LHCN-M2 (cell line): ENCODE results near the gene CENPO. TPM values are rescaled to one million over a fixed set of nuclear protein-coding genes. Genes with fewer than 3 reads are reported as not detected.

Experiments used
- DNase-seq: peaks from one replicate; pipeline ENCODE4 v3.0.0-alpha.2; 2012; ENCODE audit warnings: low read depth
- total RNA-seq: library from RNA; depleted of rRNA; stranded (reverse); fragments of >200 nt; gene quantifications from 2 replicates; pipeline ENCODE4 v1.2.3, GENCODE V29; 2014

CENPO gene
- total RNA-seq, 1 experiment from 2014 or later, result 56.1 TPM

- no peak for DNase-seq
These were observed 44.8 kb downstream of the CENPO start for GRCh38 chr2:24837996-24838513.

GRCh38 chr2:24838541-24838940 is 45.3 kb downstream of the CENPO start:
- DNase-seq, result no peak

GRCh38 chr2:24839729-24840128 is 46.5 kb downstream of the CENPO start:
- DNase-seq, result no peak

- no peak for DNase-seq
These were observed 47.1 kb downstream of the CENPO start for GRCh38 chr2:24840164-24840869.

GRCh38 chr2:24840962-24841945 is 48.0 kb downstream of the CENPO start:
- no peak for DNase-seq

- DNase-seq, result no peak
These were observed 49.1 kb downstream of the CENPO start for GRCh38 chr2:24842081-24843050.

GRCh38 chr2:24843330-24843860 is 50.2 kb downstream of the CENPO start:
- DNase-seq, result no peak

DNA sequence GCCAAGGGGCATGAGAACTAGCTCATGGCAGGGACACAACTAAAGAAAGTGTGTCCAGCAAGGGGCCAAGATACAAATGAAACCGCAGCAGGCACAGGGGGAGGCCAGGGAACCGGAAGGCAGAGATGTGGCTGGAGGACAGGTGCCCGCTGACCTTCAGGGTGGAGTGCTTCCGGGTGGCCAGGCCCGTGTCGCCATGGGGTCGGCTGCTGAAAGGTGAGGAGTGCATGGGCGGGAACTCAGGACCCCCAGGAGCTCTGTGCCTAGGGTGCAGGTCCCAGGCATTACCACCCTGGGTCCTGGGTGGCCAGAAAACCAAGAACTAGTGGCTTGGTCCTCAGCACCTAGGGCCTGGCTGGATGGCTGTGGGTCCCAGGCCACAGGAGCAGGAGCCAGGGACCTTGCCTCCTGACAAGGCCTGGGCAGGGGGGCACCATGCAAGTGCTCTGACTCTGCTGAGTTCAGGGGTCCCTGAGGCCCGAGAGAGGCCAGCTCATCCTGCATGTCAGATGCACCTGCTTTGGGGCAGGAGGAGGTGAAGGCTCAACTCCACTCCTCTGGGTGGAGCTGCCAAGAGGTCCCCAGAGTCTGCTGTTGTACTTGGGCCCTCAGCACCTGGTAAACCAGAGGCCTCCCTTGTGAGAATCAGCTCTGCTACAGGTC is 50.9 kb downstream of the CENPO start:
- no peak for DNase-seq

- no peak for DNase-seq
These were observed 52.5 kb downstream of the CENPO start for GRCh38 chr2:24845691-24846090.

DNA sequence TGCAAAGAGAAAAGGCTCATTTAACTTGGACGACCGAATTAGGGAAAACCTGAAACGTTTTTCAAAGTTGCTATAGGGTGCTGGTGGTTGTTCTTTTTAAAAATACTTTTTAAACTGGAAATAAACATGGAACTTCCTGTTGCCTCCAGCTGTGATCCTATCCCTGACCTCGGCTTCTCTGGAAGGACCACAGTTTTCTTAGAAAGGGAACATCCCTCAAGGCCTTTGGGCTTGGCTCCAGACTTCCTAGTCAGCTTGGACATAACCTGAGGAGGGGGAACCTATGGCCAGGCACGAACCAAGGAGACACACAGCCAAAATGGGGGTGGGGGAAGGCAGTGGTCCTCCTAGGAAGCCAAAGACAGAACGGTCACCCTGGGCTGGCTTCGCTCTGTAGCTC is 57.7 kb downstream of the CENPO start:
- no peak for DNase-seq

- no peak for DNase-seq
These were observed 58.8 kb downstream of the CENPO start for GRCh38 chr2:24852026-24852425.

- DNase-seq, result no peak
These were observed 59.3 kb downstream of the CENPO start for GRCh38 chr2:24852431-24853020.

DNA sequence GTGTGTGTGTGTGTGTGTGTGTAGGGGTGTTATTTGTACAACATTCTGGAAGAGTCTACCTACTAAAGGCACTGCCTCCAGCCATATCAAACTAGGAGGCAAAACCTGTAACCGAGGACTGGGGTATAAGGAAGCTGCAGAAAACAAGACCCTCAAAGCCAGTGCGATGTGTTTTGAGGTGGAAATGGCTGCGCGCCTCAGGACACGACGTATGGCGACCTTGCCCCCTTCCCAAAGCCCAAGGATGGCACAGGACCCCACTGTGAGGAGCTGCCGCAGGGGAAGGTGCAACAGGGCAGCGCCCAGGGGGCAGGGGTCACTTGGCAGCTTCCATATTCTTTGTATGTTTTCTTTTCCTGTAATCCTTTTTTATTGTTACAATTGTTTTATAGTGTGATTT is 59.8 kb downstream of the CENPO start:
- DNase-seq, result no peak

DNA sequence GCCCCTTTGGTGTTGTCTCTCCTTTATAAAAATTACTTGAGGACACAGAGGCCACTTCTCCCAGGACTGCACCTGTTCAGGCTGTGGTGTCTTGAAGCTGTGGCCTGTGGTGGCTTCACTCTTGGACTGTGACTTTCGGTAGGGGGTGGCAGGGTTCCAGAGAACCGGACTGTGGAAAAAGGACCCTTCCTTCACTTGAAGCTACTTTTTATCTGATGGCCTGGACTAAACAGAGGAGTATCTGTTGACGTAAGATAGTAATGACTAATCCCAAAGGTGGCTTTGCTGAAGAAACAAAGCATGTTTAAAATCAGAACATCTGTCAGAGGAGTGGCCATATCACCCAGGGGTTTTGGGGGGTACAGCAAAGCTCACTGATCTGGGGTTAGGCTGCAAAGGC is 60.8 kb downstream of the CENPO start:
- no peak for DNase-seq

DNA sequence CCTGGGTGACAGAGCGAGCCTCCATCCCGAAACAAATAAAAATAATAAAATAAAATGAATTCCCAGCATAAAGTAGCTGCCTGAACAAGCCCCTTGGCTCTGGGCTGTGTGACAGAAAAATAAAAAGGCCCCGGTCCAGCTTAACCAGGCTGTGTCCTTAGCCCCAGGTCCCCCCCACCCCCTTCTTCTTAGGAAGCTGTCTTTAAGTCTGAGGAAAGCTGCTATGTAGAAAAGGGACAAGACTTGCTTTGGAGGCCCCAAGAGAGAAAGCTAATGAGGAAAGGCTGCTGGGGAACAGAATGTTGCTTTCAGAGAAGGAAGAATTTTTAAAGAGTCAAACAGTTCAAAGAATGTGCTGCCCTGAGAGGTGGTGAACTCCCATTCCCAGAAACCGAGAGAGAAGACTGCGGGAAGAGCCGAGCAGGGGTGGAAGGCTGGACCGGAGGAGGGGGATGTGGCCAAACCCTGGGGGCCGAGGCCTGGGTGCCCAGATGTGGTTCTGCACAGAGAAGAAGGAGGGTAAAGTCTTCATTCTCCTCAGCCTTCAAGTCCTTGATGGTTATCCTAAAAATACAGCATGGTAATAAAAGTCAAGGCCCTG is 61.9 kb downstream of the CENPO start:
- DNase-seq, result no peak

GRCh38 chr2:24855726-24856125 is 62.5 kb downstream of the CENPO start:
- peak; percentile 25 for DNase-seq

- DNase-seq, result no peak
These were observed 63.6 kb downstream of the CENPO start for GRCh38 chr2:24856791-24857211.

GRCh38 chr2:24857746-24858145 is 64.5 kb downstream of the CENPO start:
- DNase-seq, result no peak

GRCh38 chr2:24858996-24859395 is 65.8 kb downstream of the CENPO start:
- DNase-seq, result no peak
